Mucosa of descending colon (tissue), 3 donors: ENCODE data around the gene ELAPOR1. TPM values are rescaled to one million over a fixed set of nuclear protein-coding genes. Genes with fewer than 3 reads are reported as not detected.
A peak's percentile ranks its signal among the peaks of the same experiment; 100 is the strongest.

Source experiments
- ATAC-seq: fragments of 200-7000 bp; cut with Tn5 transposase; one replicate; pipeline ENCODE4 v1.9.1; 2020; ENCODE audit warnings: mild to moderate bottlenecking, moderate library complexity
- DNase-seq, 3 donors: peaks; one replicate each; pipeline ENCODE4 v3.0.0-alpha.2; 2020
- H3K36me3 ChIP-seq: fragments of 200-600 bp; one replicate; pipeline ENCODE4 v1.8.0; 2021; ENCODE audit warnings: low read depth, mild to moderate bottlenecking
- H3K4me1 ChIP-seq: fragments of 200-600 bp; one replicate; pipeline ENCODE4 v1.8.0; 2021; ENCODE audit warnings: low read depth, mild to moderate bottlenecking
- H3K4me3 ChIP-seq: fragments of 200-600 bp; one replicate; pipeline ENCODE4 v1.8.0; 2021; ENCODE audit warnings: mild to moderate bottlenecking
- H3K9me3 ChIP-seq: fragments of 200-600 bp; one replicate; pipeline ENCODE4 v1.8.0; 2021; ENCODE audit warnings: mild to moderate bottlenecking
- intact Hi-C, 2 donors: fragments of 100-400 bp; cut with DNase I in 1 of 2; cut with micrococcal nuclease in 1 of 2; formaldehyde crosslinking; loops; one replicate each; pipeline versions ENCODE4 v1.11.0 to v1.11.1; 2022; cut with DNase I, micrococcal nuclease
- total RNA-seq, 3 donors: library from RNA; stranded (reverse); fragmentation: NEBNext Ultra II Directional in 2 of 3; extraction: Animal tissue kit (Norgen Biotek cat#: 25700) in 2 of 3; gene quantifications; one replicate each; pipeline versions ENCODE4 v1.2.1 to v1.2.4, GENCODE V29; 2021 to 2023
- TF ChIP-seq, protein P1 (sequence below): fragments of 200-600 bp; IDR thresholded peaks from one replicate; pipeline ENCODE4 v1.8.0; 2022; ENCODE audit warnings: antibody characterized with exemption, mild to moderate bottlenecking
- donor health status: DM: no; HTN: no; CAD: no; lungs with moderate emphysema.
- donor health status: DM: no; HTN: no; CAD: no.
- donor health status: DM: no; HTN: yes; CAD: no.

ELAPOR1 gene
- total RNA-seq, 3 donors from 2014 or later, result 30.6 to 119 (median 107) TPM

DNA sequence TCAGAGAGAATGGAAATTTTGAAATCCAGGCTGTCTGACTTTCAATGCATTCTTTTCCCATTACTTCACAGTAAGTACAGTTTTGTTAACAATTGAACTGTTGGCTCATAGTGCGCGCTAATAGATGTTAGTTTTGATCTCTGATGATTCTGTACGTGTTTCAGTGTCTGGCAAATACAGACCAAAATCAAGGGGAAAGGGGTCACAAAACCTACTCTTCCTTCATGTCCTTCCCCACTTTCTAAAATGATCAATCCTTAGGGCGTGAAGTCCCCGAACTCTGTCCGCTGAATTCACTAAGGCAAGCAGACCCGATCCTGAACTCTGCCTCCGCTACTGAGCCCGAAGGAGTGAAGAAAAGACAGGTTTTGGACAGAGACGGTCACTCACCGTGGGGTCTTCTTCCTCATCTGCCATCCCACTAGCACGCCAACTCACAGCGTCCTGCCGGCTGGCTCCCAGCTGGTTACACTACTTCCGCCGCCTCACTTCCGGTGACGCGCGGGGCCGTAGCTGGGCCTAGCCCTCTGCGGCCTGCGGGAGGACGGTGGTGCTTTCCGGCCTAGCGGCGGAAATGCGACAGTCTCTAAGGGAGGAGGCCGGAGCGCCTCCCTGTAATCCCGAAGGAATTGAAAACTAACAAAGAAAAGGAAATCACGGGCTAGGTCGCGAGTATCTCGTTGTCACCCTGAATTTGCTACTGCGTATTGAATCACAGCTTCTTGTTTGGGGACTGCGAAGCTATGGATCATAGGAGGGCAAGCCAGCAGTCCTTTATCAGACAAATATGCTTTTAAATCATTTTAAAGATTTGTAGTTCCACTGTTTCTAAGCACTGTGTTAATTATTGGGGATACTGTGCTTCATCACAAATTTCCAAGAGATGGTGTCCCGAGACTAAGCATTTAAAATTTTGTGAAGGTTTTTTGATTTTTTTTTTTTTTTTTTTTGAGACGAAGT lies 38.1 kb upstream of the ELAPOR1 start, which contains the start of gene TAF13:
Gene TAF13, minus strand, starts transcription at position 473 of the 960 bp plus-strand sequence. Its CDS starts 56 bp downstream, at position 417.
- DNase-seq, result peak; percentile 94 to 97 (median 95)
- H3K4me3 ChIP-seq, result peak within 1 kb of the TSS; percentile 42
- TF ChIP-seq, protein P1, sequence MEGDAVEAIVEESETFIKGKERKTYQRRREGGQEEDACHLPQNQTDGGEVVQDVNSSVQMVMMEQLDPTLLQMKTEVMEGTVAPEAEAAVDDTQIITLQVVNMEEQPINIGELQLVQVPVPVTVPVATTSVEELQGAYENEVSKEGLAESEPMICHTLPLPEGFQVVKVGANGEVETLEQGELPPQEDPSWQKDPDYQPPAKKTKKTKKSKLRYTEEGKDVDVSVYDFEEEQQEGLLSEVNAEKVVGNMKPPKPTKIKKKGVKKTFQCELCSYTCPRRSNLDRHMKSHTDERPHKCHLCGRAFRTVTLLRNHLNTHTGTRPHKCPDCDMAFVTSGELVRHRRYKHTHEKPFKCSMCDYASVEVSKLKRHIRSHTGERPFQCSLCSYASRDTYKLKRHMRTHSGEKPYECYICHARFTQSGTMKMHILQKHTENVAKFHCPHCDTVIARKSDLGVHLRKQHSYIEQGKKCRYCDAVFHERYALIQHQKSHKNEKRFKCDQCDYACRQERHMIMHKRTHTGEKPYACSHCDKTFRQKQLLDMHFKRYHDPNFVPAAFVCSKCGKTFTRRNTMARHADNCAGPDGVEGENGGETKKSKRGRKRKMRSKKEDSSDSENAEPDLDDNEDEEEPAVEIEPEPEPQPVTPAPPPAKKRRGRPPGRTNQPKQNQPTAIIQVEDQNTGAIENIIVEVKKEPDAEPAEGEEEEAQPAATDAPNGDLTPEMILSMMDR, result no peak
- H3K9me3 ChIP-seq, result no peaks in the 10 kb centered on the region
- peak; percentile 100 for ATAC-seq
- intact Hi-C loops, result no loop called here
- H3K4me1 ChIP-seq, result peaks cover 9% of the 10 kb centered on the region
- no peaks in the 10 kb centered on the region for H3K36me3 ChIP-seq

DNA sequence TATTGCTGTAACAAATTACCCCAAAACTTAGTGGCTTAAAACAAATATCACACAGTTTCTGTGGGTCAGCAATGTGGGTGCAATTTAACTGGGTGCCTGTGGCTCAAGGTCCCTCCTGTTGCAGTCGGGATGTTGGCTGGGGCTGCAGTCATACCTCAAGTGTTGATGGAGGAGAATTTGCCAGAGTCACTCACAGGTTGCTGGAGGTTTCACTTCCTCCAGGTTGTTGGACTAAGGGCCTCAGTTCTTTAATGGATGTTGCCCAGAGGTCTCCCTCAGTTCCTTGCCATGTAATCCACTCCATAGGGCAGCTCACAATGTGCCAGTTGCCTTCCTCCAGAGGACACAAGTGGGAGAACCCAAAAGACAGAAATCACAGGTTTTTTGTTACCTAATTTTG lies 35.6 kb upstream of the ELAPOR1 start:
- intact Hi-C loops, result no loop called here
- ATAC-seq (no peak), DNase-seq (no peak)
- Histone ChIP-seq H3K9me3 (no peaks in the 10 kb centered on the region), H3K4me3 (no peak overlapping the region), H3K36me3 (no peaks in the 10 kb centered on the region), H3K4me1 (peaks cover 9% of the 10 kb centered on the region)
- TF ChIP-seq, protein P1, result no peak

DNA sequence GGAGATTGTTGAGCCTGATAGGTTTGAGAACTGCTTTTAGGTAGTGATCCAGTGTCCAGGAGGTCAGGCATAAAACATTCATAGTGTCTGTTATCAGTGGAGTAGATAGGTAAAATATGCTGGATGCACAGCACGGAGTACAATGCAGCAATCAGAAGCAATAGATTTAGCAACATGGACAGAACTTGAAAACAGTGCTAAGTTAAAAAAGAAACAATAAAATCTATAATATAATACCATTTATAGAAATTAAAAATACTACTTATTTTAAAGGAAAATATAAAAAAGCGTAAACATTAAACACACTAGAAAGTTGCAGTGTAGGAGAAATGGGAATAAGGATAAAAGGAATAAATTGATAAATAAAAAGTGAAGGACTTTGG lies 34.7 kb upstream of the ELAPOR1 start:
- Histone ChIP-seq H3K4me1 (peaks cover 9% of the 10 kb centered on the region), H3K36me3 (no peaks in the 10 kb centered on the region), H3K9me3 (no peaks in the 10 kb centered on the region), H3K4me3 (no peak overlapping the region)
- TF ChIP-seq, protein P1, result no peak
- DNase-seq, result no peak
- ATAC-seq, result no peak
- intact Hi-C loops, result no loop called here

DNA sequence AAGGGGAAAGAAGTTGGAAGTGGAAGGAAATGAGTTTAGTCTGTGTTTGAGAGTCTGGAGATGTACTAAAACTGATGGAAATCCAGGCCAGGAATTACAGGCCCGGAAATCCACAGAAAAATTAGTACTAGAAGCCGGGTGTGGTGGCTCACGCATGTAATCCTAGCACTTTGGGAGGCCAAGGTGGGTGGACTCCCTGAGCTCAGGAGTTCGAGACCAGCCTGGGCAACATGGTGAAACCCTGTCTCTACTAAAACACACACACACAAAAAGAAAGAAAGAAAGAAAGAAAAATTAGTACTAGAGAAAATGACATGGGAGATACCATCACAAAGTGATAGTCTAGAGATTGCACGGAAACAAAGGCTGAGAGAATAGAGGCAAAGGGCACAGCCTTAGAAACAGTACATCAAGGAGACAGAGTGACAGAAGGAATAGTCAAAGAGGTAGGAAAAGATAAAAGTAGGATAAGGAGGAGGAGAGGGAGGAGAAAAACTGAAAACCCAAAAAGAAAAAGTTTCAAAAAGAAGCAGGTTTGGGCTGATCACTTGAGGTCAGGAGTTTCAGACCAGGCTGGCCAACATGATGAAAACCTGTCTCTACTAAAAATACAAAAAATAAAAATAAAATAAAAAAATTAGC lies 33.4 kb upstream of the ELAPOR1 start:
- no peak overlapping the region for H3K4me3 ChIP-seq
- ATAC-seq (no peak), DNase-seq (no peak)
- no peaks in the 10 kb centered on the region for H3K36me3 ChIP-seq
- TF ChIP-seq, protein P1, result no peak
- intact Hi-C loops, result no loop called here
- peaks cover 2% of the 10 kb centered on the region for H3K4me1 ChIP-seq
- no peaks in the 10 kb centered on the region for H3K9me3 ChIP-seq

DNA sequence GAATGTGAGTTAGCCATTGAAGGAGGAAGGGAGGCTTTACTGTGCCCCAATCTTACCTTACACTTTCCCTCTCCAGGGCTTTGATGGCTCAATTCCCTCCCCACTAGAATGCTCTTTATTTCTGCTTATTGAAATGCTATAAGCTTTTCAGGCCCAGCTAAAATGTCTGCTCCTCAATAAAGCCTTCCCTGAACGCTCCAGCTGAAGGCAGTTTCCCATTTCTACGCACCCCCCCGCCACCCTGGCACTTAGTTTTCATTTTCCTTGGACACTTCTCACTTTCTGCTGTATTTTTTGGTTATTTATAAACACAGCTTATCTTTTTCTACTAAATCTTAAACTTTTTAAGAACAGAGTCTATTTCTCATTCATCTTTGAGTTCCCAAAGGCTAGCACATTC lies 30.4 kb upstream of the ELAPOR1 start:
- Histone ChIP-seq H3K9me3 (no peaks in the 10 kb centered on the region), H3K36me3 (no peaks in the 10 kb centered on the region), H3K4me1 (peaks cover 2% of the 10 kb centered on the region), H3K4me3 (no peak overlapping the region)
- ATAC-seq (no peak), DNase-seq (no peak)
- intact Hi-C loops, result no loop called here
- TF ChIP-seq, protein P1, result no peak
